Uterus (tissue), 4 donors: ENCODE data around the gene TERT. TPM values are rescaled to one million over a fixed set of nuclear protein-coding genes. Genes with fewer than 3 reads are reported as not detected.
"Not testable (repeated sequence)": the region's sequence is repeated elsewhere in the genome, so short reads cannot be mapped to it uniquely, and the experiment has no call there.

Source experiments
- DNase-seq, 2 donors: peaks; one replicate each; pipeline ENCODE4 v3.0.0-alpha.2; 2019 to 2020
- H3K27ac ChIP-seq, 2 donors: fragments of 200-600 bp; sonication (generic); 1 replicate in 1 of 2; 2 replicates in 1 of 2; pipeline ENCODE4 v1.5.1; 2016 to 2018
- H3K27me3 ChIP-seq, 2 donors: fragments of 200-600 bp; sonication (generic); one replicate each; pipeline ENCODE4 v1.5.1; 2018 to 2019; ENCODE audit warnings: control low read depth in 1 of 2
- H3K36me3 ChIP-seq, 2 donors: fragments of 200-600 bp; sonication (generic); one replicate each; pipeline ENCODE4 v1.5.1; 2019; ENCODE audit warnings: control low read depth in 1 of 2
- H3K4me1 ChIP-seq, 2 donors: fragments of 200-600 bp; sonication (generic); one replicate each; pipeline ENCODE4 v1.5.1; 2018 to 2019; ENCODE audit warnings: control low read depth in 1 of 2
- H3K4me3 ChIP-seq, 2 donors: fragments of 200-600 bp; sonication (generic); 1 replicate in 1 of 2; 2 replicates in 1 of 2; pipeline ENCODE4 v1.5.1; 2018 to 2019; ENCODE audit warnings: mild to moderate bottlenecking in 1 of 2
- H3K9me3 ChIP-seq, 2 donors: fragments of 200-600 bp; sonication (generic); one replicate each; pipeline ENCODE4 v1.5.1; 2019; ENCODE audit warnings: control low read depth in 1 of 2
- CTCF ChIP-seq, 4 experiments: fragments of 200-600 bp in 2 of 4; fragments of 450-650 bp in 2 of 4; sonication (generic) in 2 of 4; IDR thresholded peaks; one replicate each; pipeline ENCODE4 v1.5.1; 2016 to 2019; ENCODE audit warnings: antibody characterized with exemption in 4 of 4, mild to moderate bottlenecking in 2 of 4, moderate library complexity in 1 of 4
- POLR2A ChIP-seq, 2 donors: fragments of 450-650 bp; IDR thresholded peaks; one replicate each; pipeline ENCODE4 v1.6.1; 2016; ENCODE audit warnings: antibody characterized with exemption in 2 of 2, mild to moderate bottlenecking in 1 of 2, moderate library complexity in 1 of 2
- intact Hi-C: fragments of 100-400 bp; cut with DNase I; formaldehyde crosslinking; loops from one replicate; pipeline ENCODE4 v1.15.1; 2023; ENCODE audit warnings: low total_unique reads
- total RNA-seq, 4 donors: library from RNA; depleted of rRNA in 3 of 4; stranded (reverse); fragments of >200 nt in 3 of 4; gene quantifications; one replicate each; pipeline versions ENCODE4 v1.1.0 to v1.2.4, GENCODE V29; 2014 to 2023
- donor health status: DM: yes; HTN: yes; CAD: no.

The TERT gene
- total RNA-seq, 4 donors from 2014 or later: 0.26 TPM; not detected in 3

GRCh38 chr5:1341863-1342262, 47.0 kb upstream of the TERT start:
- H3K4me3 ChIP-seq: no peak overlapping the region
- peaks cover 0 to 17% of the 10 kb centered on the region in 2 donors for H3K4me1 ChIP-seq
- H3K9me3 ChIP-seq: no peaks in the 10 kb centered on the region
- no peak for DNase-seq
- TF ChIP-seq POLR2A (IDR thresholded peaks at IDR 0.05) (no peak), CTCF (IDR thresholded peaks at IDR 0.05) (no peak)
- H3K36me3 ChIP-seq: no peaks in the 10 kb centered on the region
- H3K27me3 ChIP-seq: no peaks in the 10 kb centered on the region
- intact Hi-C loops: no loop called here
- H3K27ac ChIP-seq: no peak overlapping the region

- H3K4me1 ChIP-seq, H3K36me3 ChIP-seq, intact Hi-C loops, H3K9me3 ChIP-seq, H3K27me3 ChIP-seq, DNase-seq, H3K27ac ChIP-seq, H3K4me3 ChIP-seq: not testable (repeated sequence)
These were observed 44.9 kb upstream of the TERT start for GRCh38 chr5:1339818-1340210.

- DNase-seq, H3K4me3 ChIP-seq, intact Hi-C loops, H3K36me3 ChIP-seq, H3K27me3 ChIP-seq, H3K4me1 ChIP-seq, H3K9me3 ChIP-seq, H3K27ac ChIP-seq: not testable (repeated sequence)
These were observed 44.4 kb upstream of the TERT start for GRCh38 chr5:1339139-1339817.

DNA sequence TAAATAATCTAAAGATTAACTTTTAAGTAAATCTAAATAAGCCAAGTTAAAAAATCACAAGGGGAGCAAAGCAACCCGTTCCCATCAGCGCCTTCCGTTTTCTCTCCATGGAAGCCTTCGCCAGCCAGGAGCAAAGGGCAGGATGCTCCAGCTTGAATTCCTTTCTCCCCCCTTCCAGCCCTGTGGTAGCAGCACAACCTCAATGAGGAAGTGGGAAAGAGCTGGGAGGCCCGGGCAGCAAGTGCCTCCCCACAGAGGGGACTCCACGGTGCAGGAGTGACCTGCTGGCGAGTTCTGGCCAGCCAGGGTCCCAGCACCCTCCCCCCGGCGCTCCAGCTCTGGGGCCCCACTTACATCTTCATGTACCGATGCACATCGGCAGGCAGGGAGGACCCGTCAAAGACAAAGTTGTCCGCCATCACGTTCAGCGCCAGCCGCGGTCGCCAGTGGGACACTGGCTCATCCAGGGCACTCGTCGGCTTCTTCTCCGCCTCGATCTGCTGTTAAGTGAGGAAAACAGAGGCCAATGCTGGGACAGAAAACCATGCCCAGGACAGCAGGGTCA, 43.7 kb upstream of the TERT start:
- Histone ChIP-seq H3K9me3 (no peaks in the 10 kb centered on the region), H3K36me3 (no peaks in the 10 kb centered on the region), H3K4me3 (no peak overlapping the region), H3K27me3 (no peaks in the 10 kb centered on the region), H3K27ac (no peak overlapping the region), H3K4me1 (peaks cover 0 to 4% of the 10 kb centered on the region in 2 donors)
- no peak for DNase-seq
- TF ChIP-seq CTCF (IDR thresholded peaks at IDR 0.05) (no peak), POLR2A (IDR thresholded peaks at IDR 0.05) (no peak)
- intact Hi-C loops: no loop called here

- Histone ChIP-seq H3K4me1 (no peaks in the 10 kb centered on the region), H3K36me3 (no peaks in the 10 kb centered on the region), H3K4me3 (no peak overlapping the region), H3K27ac (no peak overlapping the region), H3K9me3 (no peaks in the 10 kb centered on the region), H3K27me3 (no peaks in the 10 kb centered on the region)
- no peak for TF ChIP-seq CTCF (IDR thresholded peaks at IDR 0.05)
- TF ChIP-seq POLR2A (IDR thresholded peaks at IDR 0.05): no peak
- DNase-seq: no peak
- intact Hi-C loops: no loop called here
These were observed 43.3 kb upstream of the TERT start for GRCh38 chr5:1338196-1338490.

DNA sequence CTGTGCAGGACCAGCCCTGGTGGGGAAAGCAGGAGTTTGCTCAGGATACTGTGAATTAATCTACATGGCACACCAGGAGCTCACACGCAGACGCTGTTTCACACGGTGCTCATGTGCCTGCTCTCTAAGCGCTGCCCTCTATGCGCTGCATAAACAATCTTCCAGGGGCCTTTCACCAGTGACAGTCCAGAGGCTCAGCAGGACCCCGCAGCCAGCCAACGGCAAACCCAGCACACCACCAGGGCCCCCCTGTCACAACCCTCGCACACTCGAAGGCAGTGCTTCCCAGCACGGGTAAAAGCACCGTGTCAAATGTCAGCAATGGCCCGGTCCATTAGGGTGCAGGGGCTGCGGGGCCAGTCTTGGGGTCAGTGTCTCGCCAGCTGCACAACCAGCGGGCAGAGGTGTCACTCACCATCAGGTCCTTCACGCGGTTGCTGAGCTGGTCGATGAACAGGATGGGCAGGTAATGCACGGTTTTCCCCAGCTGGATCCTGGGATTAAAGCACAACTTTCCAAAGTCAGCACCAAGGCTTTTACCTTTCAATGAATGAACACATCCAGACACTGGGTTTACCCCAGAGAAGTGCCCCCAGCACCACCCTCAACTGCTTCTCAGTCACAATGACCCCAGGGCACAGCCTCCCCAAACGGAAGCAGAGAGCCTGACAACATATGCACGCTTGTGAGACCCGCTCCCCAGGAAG, 42.8 kb upstream of the TERT start:
- DNase-seq: no peak
- H3K27me3 ChIP-seq: no peaks in the 10 kb centered on the region
- no peaks in the 10 kb centered on the region for H3K36me3 ChIP-seq
- intact Hi-C loops: no loop called here
- no peaks in the 10 kb centered on the region for H3K4me1 ChIP-seq
- H3K9me3 ChIP-seq: no peaks in the 10 kb centered on the region
- H3K4me3 ChIP-seq: no peak overlapping the region
- no peak for TF ChIP-seq CTCF (IDR thresholded peaks at IDR 0.05)
- TF ChIP-seq POLR2A (IDR thresholded peaks at IDR 0.05): no peak
- no peak overlapping the region for H3K27ac ChIP-seq
